Liver (tissue), 3 donors: ENCODE measurements around the gene RTP5.

Experiments
- EGR1 ChIP-seq, 2 donors: IDR thresholded peaks; 2 replicates each; pipeline ENCODE4 v1.6.1; 2016 to 2018; ENCODE audit warnings: antibody characterized with exemption in 2 of 2, low read depth in 2 of 2
- FOXA1 ChIP-seq: IDR thresholded peaks from 2 replicates; pipeline ENCODE4 v1.6.1; 2016; ENCODE audit warnings: antibody characterized with exemption
- FOXA2 ChIP-seq: IDR thresholded peaks from 2 replicates; pipeline ENCODE4 v1.6.1; 2016; ENCODE audit warnings: antibody characterized with exemption
- RAD21 ChIP-seq, 2 donors: IDR thresholded peaks; 2 replicates each; pipeline ENCODE4 v1.6.1; 2016; ENCODE audit warnings: antibody characterized with exemption in 2 of 2, mild to moderate bottlenecking in 2 of 2
- TAF1 ChIP-seq: conservative IDR thresholded peaks from 2 replicates; pipeline ENCODE4 v1.6.1; 2016; ENCODE audit warnings: antibody characterized with exemption, mild to moderate bottlenecking
- TF ChIP-seq, protein P1 (sequence below): fragments of 150-350 bp; IDR thresholded peaks from 2 replicates; pipeline ENCODE4 v1.5.1; 2017; ENCODE audit warnings: improper control_type of control experiment, low read depth, low read length; ENCODE audit not compliant: missing input control
- TF ChIP-seq, protein P2 (sequence below): IDR thresholded peaks from 2 replicates; pipeline ENCODE4 v1.6.1; 2016; ENCODE audit warnings: antibody characterized with exemption
- TF ChIP-seq, protein P3 (sequence below): IDR thresholded peaks from 2 replicates; pipeline ENCODE4 v1.6.1; 2016; ENCODE audit warnings: antibody characterized with exemption
- TF ChIP-seq, protein P4 (sequence below): IDR thresholded peaks from 2 replicates; pipeline ENCODE4 v1.6.1; 2016; ENCODE audit warnings: antibody characterized with exemption, mild to moderate bottlenecking
- donor health status: healthy.
- donor health status: healthy.

DNA sequence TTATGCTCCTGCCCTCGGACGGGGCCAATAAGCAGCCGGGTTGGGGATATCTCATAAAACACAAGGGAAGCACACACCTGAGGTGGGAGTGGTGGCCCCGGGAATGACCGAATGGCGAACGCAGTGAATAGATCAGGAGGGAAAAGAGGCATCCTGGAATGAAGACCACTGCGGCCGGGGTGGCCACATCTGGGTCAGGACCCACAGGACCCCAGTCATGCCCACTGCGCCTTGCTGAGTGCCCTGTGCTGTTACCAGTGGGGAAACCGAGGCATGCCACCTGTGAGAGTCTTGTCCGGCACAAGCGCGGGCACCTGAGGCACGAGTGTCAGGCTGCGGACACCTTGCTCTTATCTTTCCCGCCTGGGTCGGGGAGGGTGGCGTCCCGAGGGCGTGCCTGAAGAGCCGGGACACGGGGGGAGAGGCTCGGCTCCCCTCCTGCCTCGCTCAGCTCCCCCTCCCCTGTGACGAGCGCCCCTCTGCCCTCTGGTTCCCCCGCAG lies 12.4 kb upstream of the RTP5 start:
- TF ChIP-seq, protein P1, sequence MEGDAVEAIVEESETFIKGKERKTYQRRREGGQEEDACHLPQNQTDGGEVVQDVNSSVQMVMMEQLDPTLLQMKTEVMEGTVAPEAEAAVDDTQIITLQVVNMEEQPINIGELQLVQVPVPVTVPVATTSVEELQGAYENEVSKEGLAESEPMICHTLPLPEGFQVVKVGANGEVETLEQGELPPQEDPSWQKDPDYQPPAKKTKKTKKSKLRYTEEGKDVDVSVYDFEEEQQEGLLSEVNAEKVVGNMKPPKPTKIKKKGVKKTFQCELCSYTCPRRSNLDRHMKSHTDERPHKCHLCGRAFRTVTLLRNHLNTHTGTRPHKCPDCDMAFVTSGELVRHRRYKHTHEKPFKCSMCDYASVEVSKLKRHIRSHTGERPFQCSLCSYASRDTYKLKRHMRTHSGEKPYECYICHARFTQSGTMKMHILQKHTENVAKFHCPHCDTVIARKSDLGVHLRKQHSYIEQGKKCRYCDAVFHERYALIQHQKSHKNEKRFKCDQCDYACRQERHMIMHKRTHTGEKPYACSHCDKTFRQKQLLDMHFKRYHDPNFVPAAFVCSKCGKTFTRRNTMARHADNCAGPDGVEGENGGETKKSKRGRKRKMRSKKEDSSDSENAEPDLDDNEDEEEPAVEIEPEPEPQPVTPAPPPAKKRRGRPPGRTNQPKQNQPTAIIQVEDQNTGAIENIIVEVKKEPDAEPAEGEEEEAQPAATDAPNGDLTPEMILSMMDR, result no peak
- TF ChIP-seq, protein P2, sequence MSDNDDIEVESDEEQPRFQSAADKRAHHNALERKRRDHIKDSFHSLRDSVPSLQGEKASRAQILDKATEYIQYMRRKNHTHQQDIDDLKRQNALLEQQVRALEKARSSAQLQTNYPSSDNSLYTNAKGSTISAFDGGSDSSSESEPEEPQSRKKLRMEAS, result no peak
- TF ChIP-seq RAD21 (IDR thresholded peaks at IDR 0.05) (no peak), FOXA1 (no peak), FOXA2 (no peak), TAF1 (no peak), EGR1 (IDR thresholded peaks at IDR 0.05; ENCODE audit: low read depth in 2 of 2) (no peak)
- TF ChIP-seq, protein P3, sequence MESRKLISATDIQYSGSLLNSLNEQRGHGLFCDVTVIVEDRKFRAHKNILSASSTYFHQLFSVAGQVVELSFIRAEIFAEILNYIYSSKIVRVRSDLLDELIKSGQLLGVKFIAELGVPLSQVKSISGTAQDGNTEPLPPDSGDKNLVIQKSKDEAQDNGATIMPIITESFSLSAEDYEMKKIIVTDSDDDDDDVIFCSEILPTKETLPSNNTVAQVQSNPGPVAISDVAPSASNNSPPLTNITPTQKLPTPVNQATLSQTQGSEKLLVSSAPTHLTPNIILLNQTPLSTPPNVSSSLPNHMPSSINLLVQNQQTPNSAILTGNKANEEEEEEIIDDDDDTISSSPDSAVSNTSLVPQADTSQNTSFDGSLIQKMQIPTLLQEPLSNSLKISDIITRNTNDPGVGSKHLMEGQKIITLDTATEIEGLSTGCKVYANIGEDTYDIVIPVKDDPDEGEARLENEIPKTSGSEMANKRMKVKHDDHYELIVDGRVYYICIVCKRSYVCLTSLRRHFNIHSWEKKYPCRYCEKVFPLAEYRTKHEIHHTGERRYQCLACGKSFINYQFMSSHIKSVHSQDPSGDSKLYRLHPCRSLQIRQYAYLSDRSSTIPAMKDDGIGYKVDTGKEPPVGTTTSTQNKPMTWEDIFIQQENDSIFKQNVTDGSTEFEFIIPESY, result no peak
- TF ChIP-seq, protein P4, sequence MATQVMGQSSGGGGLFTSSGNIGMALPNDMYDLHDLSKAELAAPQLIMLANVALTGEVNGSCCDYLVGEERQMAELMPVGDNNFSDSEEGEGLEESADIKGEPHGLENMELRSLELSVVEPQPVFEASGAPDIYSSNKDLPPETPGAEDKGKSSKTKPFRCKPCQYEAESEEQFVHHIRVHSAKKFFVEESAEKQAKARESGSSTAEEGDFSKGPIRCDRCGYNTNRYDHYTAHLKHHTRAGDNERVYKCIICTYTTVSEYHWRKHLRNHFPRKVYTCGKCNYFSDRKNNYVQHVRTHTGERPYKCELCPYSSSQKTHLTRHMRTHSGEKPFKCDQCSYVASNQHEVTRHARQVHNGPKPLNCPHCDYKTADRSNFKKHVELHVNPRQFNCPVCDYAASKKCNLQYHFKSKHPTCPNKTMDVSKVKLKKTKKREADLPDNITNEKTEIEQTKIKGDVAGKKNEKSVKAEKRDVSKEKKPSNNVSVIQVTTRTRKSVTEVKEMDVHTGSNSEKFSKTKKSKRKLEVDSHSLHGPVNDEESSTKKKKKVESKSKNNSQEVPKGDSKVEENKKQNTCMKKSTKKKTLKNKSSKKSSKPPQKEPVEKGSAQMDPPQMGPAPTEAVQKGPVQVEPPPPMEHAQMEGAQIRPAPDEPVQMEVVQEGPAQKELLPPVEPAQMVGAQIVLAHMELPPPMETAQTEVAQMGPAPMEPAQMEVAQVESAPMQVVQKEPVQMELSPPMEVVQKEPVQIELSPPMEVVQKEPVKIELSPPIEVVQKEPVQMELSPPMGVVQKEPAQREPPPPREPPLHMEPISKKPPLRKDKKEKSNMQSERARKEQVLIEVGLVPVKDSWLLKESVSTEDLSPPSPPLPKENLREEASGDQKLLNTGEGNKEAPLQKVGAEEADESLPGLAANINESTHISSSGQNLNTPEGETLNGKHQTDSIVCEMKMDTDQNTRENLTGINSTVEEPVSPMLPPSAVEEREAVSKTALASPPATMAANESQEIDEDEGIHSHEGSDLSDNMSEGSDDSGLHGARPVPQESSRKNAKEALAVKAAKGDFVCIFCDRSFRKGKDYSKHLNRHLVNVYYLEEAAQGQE, result no peak
